Heart left ventricle (tissue), 16 donors: ENCODE measurements around the gene HPSE2. TPM values are rescaled to one million over a fixed set of nuclear protein-coding genes. Genes with fewer than 3 reads are reported as not detected.
A peak's percentile ranks its signal among the peaks of the same experiment; 100 is the strongest.

Experiments used
- ATAC-seq, 4 donors: fragments of 200-7000 bp; cut with Tn5 transposase; one replicate each; pipeline ENCODE4 v1.9.1; 2020 to 2022; ENCODE audit warnings: moderate library complexity in 4 of 4, mild to moderate bottlenecking in 3 of 4, moderate number of reproducible peaks in 1 of 4
- DNase-seq, 5 donors: peaks; one replicate each; pipeline ENCODE4 v3.0.0-alpha.2; 2020
- H3K27ac ChIP-seq, 12 donors: fragments of 200-600 bp; sonication (generic) in 4 of 12; one replicate each; pipeline versions ENCODE4 v1.5.0 to v1.8.0; 2016 to 2022; ENCODE audit warnings: mild to moderate bottlenecking in 2 of 12
- H3K27me3 ChIP-seq, 9 donors: fragments of 200-600 bp; sonication (generic) in 2 of 9; one replicate each; pipeline versions ENCODE4 v1.5.1 to v1.8.0; 2016 to 2022; ENCODE audit warnings: mild to moderate bottlenecking in 3 of 9
- H3K36me3 ChIP-seq, 9 donors: fragments of 200-600 bp; sonication (generic) in 2 of 9; one replicate each; pipeline versions ENCODE4 v1.5.0 to v1.8.0; 2018 to 2022; ENCODE audit warnings: mild to moderate bottlenecking in 2 of 9
- H3K4me1 ChIP-seq, 12 donors: fragments of 200-600 bp; sonication (generic) in 4 of 12; one replicate each; pipeline versions ENCODE4 v1.5.0 to v1.8.0; 2016 to 2022; ENCODE audit warnings: mild to moderate bottlenecking in 3 of 12
- H3K4me3 ChIP-seq, 12 donors: fragments of 200-600 bp; sonication (generic) in 4 of 12; one replicate each; pipeline versions ENCODE4 v1.5.0 to v1.8.0; 2017 to 2022; ENCODE audit warnings: mild to moderate bottlenecking in 9 of 12, moderate library complexity in 4 of 12
- H3K9me3 ChIP-seq, 12 donors: fragments of 200-600 bp; sonication (generic) in 4 of 12; one replicate each; pipeline versions ENCODE4 v1.5.0 to v1.8.0; 2016 to 2022; ENCODE audit warnings: mild to moderate bottlenecking in 1 of 12
- CTCF ChIP-seq, 12 donors: fragments of 200-600 bp; sonication (generic) in 4 of 12; IDR thresholded peaks; one replicate each; pipeline versions ENCODE4 v1.5.0 to v1.8.0; 2018 to 2022; ENCODE audit warnings: antibody characterized with exemption in 12 of 12, mild to moderate bottlenecking in 5 of 12
- POLR2A ChIP-seq, 2 donors: fragments of 450-650 bp; IDR thresholded peaks; one replicate each; pipeline ENCODE4 v1.6.1; 2017; ENCODE audit warnings: antibody characterized with exemption in 2 of 2, mild to moderate bottlenecking in 2 of 2, moderate library complexity in 2 of 2
- WGBS, 4 donors: extraction: QIAGEN DNeasy Blood & Tissue Kit in 2 of 4; methylation state at CpG; one replicate each; pipeline versions ENCODE4 v1.1.5 to v1.1.7; 2013 to 2018; 5-methylcytosine and 5-hydroxymethylcytosine counted together
- intact Hi-C, 10 donors: fragments of 100-400 bp; cut with DNase I; formaldehyde crosslinking; loops; one replicate each; pipeline versions ENCODE4 v1.11.1 to v1.14.2; 2022
- polyA plus RNA-seq, 2 donors: library from polyadenylated mRNA; stranded (reverse); fragments of 200-250 nt; gene quantifications; one replicate each; pipeline ENCODE4 v1.2.3, GENCODE V29; 2013
- total RNA-seq, 9 donors: library from RNA; depleted of rRNA in 2 of 9; stranded (reverse); fragments of >200 nt in 2 of 9; fragmentation: NEBNext Ultra II Directional in 3 of 9; extraction: Animal tissue kit (Norgen Biotek cat#: 25700) in 3 of 9; gene quantifications; one replicate each; pipeline versions ENCODE4 v1.1.0 to v1.2.4, GENCODE V29; 2016 to 2023
- donor health status: ischemic (EF 13 %, LVEDD 7.1; RV severe dilation, severe dysfunction).
- donor health status: healthy with polysubstance abuse.
- donor health status: DM: no; HTN: yes; CAD: no.
- donor health status: DM: no; HTN: no; CAD: no.
- donor health status: ischemic (EF 25% LVEDD 6.9; RV normal size, moderate dysfunction).
- donor health status: ischemic (EF 25% LVEDD 5.7; RV mildly dilated, moderate dysfunction).
- donor health status: healthy.
- donor health status: DM: yes; HTN: yes; CAD: no.
- donor health status: ischemic (EF 35%, LVEDD 5.7; RV mildly dilated, moderate dysfunction).
- donor health status: nonischemic (EF 11% LVEDD 7.7; RV severe dilation, severe dysfunction).
- donor health status: DM: yes; HTN: yes; CAD: no.
- donor health status: PGD.
- donor health status: ischemic (EF 29% LVEDD 5.4; RV normal size, mild dysfunction).
- donor health status: nonischemic (EF 23%, LVEDD 6.1; RV moderate dilation, normal function).

Gene HPSE2
- total and polyA plus RNA-seq, 11 donors: 0.06 to 0.18 (median 0.12) TPM; not detected in 3

- TF ChIP-seq POLR2A (IDR thresholded peaks at IDR 0.05) (no peak), CTCF (IDR thresholded peaks at IDR 0.05) (no peak)
- 5 to 10% (median 6%) methylated on average over 17 to 18 of the region's 18 CpGs for WGBS, 4 donors
- H3K27ac ChIP-seq: peak overlapping the region in 1 of 12 donors; percentile 64
- H3K36me3 ChIP-seq: no peaks in the 10 kb centered on the region
- DNase-seq (no peak), ATAC-seq (no peak)
- peaks cover 0 to 43% (median 23%) of the 10 kb centered on the region in 12 donors for H3K4me1 ChIP-seq
- intact Hi-C loops: no loop called here
- no peaks in the 10 kb centered on the region for H3K9me3 ChIP-seq
- peaks cover 31 to 99% (median 65%) of the 10 kb centered on the region in 9 donors for H3K27me3 ChIP-seq
- H3K4me3 ChIP-seq: peak overlapping the region; percentile 12 to 59 (median 48)
These were observed 2.0 kb downstream of the HPSE2 start for GRCh38 chr10:99233689-99234037.

- H3K36me3 ChIP-seq: no peaks in the 10 kb centered on the region
- H3K4me1 ChIP-seq: peaks cover 0 to 43% (median 23%) of the 10 kb centered on the region in 12 donors
- no peak for DNase-seq
- H3K27ac ChIP-seq: peak overlapping the region in 1 of 12 donors; percentile 3
- H3K9me3 ChIP-seq: no peaks in the 10 kb centered on the region
- peaks cover 31 to 99% (median 65%) of the 10 kb centered on the region in 9 donors for H3K27me3 ChIP-seq
- WGBS, 4 donors: 10 to 17% (median 15%) methylated on average over 18 of the region's 18 CpGs
- H3K4me3 ChIP-seq: peak overlapping the region in 8 of 12 donors; percentile 7 to 59 (median 32)
- no peak for ATAC-seq
- intact Hi-C loops: no loop called here
- no peak for TF ChIP-seq CTCF (IDR thresholded peaks at IDR 0.05)
- no peak for TF ChIP-seq POLR2A (IDR thresholded peaks at IDR 0.05)
These were observed 2.5 kb downstream of the HPSE2 start for GRCh38 chr10:99233000-99233688.

GRCh38 chr10:99232360-99232999 is 3.2 kb downstream of the HPSE2 start:
- intact Hi-C loops: no loop called here
- H3K36me3 ChIP-seq: no peaks in the 10 kb centered on the region
- H3K27ac ChIP-seq: peak overlapping the region in 1 of 12 donors; percentile 3
- ATAC-seq: no peak
- H3K9me3 ChIP-seq: no peaks in the 10 kb centered on the region
- H3K4me3 ChIP-seq: peak overlapping the region in 9 of 12 donors; percentile 2 to 34 (median 28)
- WGBS, 4 donors: 1 to 3% (median 2%) methylated on average over 31 to 49 of the region's 49 CpGs
- no peak for DNase-seq
- TF ChIP-seq POLR2A (IDR thresholded peaks at IDR 0.05) (no peak), CTCF (IDR thresholded peaks at IDR 0.05) (no peak)
- H3K27me3 ChIP-seq: peaks cover 31 to 96% (median 64%) of the 10 kb centered on the region in 9 donors
- peaks cover 0 to 43% (median 23%) of the 10 kb centered on the region in 12 donors for H3K4me1 ChIP-seq

- TF ChIP-seq POLR2A (IDR thresholded peaks at IDR 0.05) (no peak), CTCF (IDR thresholded peaks at IDR 0.05) (no peak)
- Histone ChIP-seq H3K36me3 (no peaks in the 10 kb centered on the region), H3K4me3 (no peak overlapping the region), H3K9me3 (no peaks in the 10 kb centered on the region), H3K27me3 (peaks cover 0 to 36% (median 4%) of the 10 kb centered on the region in 9 donors), H3K27ac (no peak overlapping the region), H3K4me1 (no peaks in the 10 kb centered on the region)
- 76 to 84% (median 80%) methylated on average over 3 of the region's 3 CpGs for WGBS, 4 donors
- no peak for DNase-seq
- no peak for ATAC-seq
- intact Hi-C loops: no loop called here
These were observed 10.9 kb downstream of the HPSE2 start for GRCh38 chr10:99224766-99225165.
